SK-N-SH (cell line): ENCODE results near the gene TRMT112.

Source experiments
- EP300 ChIP-seq, 2 experiments: IDR thresholded peaks; 2 replicates each; pipeline versions ENCODE4 v1.4.0 to v1.6.1; 2012; ENCODE audit warnings: borderline replicate concordance in 1 of 2, low read depth in 1 of 2, low read length in 1 of 2
- EZH2phosphoT487 ChIP-seq: fragments of 200-600 bp; sonication (generic); IDR thresholded peaks from 2 replicates; pipeline ENCODE4 v1.6.1; 2017; ENCODE audit warnings: low read depth, mixed run types, mild to moderate bottlenecking, antibody characterized with exemption, moderate library complexity, borderline replicate concordance
- MEF2A ChIP-seq: IDR thresholded peaks from 2 replicates; pipeline ENCODE4 v1.4.0; 2012; ENCODE audit warnings: low read depth, borderline replicate concordance
- NFIC ChIP-seq: IDR thresholded peaks from 2 replicates; pipeline ENCODE4 v1.4.0; 2012; ENCODE audit warnings: borderline replicate concordance
- NRF1 ChIP-seq: IDR thresholded peaks from 2 replicates; pipeline ENCODE4 v1.6.1; 2012; ENCODE audit warnings: low read depth, mild to moderate bottlenecking, low read length
- POLR2AphosphoS5 ChIP-seq: IDR thresholded peaks from 2 replicates; pipeline ENCODE4 v1.6.1; 2012; ENCODE audit warnings: low read depth, low read length
- RAD21 ChIP-seq: IDR thresholded peaks from 2 replicates; pipeline ENCODE4 v1.6.1; 2012; ENCODE audit warnings: mild to moderate bottlenecking, low read length
- RCOR1 ChIP-seq: fragments of 150-350 bp; IDR thresholded peaks from 2 replicates; pipeline ENCODE4 v1.6.1; 2017; ENCODE audit warnings: antibody characterized with exemption, low read length
- RXRA ChIP-seq: IDR thresholded peaks from 2 replicates; pipeline ENCODE4 v1.4.0; 2012; ENCODE audit warnings: low read depth, mild to moderate bottlenecking, borderline replicate concordance
- YY1 ChIP-seq: IDR thresholded peaks from 2 replicates; pipeline ENCODE4 v1.4.0; 2012; ENCODE audit warnings: low read depth, mild to moderate bottlenecking
- TF ChIP-seq, protein P1 (sequence below): fragments of 200-600 bp; sonication (generic); IDR thresholded peaks from 2 replicates; pipeline ENCODE4 v1.6.1; 2017; ENCODE audit warnings: antibody characterized with exemption, mild to moderate bottlenecking, moderate library complexity
- TF ChIP-seq, protein P2 (sequence below): fragments of 150-350 bp; IDR thresholded peaks from 2 replicates; pipeline ENCODE4 v1.6.1; 2017; ENCODE audit warnings: antibody characterized with exemption, low read length, low read depth, borderline replicate concordance
- TF ChIP-seq, protein P3 (sequence below): IDR thresholded peaks from 2 replicates; pipeline ENCODE4 v1.6.1; 2012; ENCODE audit warnings: mild to moderate bottlenecking, low read depth, low read length, moderate library complexity

DNA sequence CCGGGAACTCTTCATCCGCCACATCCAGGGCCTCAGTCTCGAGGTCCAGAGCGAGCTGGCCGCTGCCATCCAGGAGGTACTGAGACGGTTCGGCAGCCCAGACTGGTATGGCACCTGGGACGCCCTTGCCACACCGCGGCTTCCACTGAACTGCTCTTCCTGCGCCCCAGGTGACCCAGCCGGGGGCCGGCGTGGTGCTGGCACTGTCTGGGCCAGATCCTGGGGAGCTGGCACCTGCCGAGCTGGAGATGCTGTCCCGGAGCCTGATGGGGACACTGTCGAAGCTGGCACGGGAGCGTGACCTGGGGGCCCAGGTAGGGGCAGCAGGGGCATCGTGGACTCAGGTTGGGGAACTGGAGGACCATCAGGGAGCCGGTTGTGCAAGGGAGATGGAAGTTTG is 24.1 kb upstream of the TRMT112 start:
- TF ChIP-seq, protein P1, sequence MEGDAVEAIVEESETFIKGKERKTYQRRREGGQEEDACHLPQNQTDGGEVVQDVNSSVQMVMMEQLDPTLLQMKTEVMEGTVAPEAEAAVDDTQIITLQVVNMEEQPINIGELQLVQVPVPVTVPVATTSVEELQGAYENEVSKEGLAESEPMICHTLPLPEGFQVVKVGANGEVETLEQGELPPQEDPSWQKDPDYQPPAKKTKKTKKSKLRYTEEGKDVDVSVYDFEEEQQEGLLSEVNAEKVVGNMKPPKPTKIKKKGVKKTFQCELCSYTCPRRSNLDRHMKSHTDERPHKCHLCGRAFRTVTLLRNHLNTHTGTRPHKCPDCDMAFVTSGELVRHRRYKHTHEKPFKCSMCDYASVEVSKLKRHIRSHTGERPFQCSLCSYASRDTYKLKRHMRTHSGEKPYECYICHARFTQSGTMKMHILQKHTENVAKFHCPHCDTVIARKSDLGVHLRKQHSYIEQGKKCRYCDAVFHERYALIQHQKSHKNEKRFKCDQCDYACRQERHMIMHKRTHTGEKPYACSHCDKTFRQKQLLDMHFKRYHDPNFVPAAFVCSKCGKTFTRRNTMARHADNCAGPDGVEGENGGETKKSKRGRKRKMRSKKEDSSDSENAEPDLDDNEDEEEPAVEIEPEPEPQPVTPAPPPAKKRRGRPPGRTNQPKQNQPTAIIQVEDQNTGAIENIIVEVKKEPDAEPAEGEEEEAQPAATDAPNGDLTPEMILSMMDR = no peak
- no peak for TF ChIP-seq NRF1
- TF ChIP-seq, protein P2, sequence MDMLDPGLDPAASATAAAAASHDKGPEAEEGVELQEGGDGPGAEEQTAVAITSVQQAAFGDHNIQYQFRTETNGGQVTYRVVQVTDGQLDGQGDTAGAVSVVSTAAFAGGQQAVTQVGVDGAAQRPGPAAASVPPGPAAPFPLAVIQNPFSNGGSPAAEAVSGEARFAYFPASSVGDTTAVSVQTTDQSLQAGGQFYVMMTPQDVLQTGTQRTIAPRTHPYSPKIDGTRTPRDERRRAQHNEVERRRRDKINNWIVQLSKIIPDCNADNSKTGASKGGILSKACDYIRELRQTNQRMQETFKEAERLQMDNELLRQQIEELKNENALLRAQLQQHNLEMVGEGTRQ = no peak
- no peak for TF ChIP-seq MEF2A
- TF ChIP-seq RAD21 = no peak
- no peak for TF ChIP-seq YY1
- TF ChIP-seq, protein P3, sequence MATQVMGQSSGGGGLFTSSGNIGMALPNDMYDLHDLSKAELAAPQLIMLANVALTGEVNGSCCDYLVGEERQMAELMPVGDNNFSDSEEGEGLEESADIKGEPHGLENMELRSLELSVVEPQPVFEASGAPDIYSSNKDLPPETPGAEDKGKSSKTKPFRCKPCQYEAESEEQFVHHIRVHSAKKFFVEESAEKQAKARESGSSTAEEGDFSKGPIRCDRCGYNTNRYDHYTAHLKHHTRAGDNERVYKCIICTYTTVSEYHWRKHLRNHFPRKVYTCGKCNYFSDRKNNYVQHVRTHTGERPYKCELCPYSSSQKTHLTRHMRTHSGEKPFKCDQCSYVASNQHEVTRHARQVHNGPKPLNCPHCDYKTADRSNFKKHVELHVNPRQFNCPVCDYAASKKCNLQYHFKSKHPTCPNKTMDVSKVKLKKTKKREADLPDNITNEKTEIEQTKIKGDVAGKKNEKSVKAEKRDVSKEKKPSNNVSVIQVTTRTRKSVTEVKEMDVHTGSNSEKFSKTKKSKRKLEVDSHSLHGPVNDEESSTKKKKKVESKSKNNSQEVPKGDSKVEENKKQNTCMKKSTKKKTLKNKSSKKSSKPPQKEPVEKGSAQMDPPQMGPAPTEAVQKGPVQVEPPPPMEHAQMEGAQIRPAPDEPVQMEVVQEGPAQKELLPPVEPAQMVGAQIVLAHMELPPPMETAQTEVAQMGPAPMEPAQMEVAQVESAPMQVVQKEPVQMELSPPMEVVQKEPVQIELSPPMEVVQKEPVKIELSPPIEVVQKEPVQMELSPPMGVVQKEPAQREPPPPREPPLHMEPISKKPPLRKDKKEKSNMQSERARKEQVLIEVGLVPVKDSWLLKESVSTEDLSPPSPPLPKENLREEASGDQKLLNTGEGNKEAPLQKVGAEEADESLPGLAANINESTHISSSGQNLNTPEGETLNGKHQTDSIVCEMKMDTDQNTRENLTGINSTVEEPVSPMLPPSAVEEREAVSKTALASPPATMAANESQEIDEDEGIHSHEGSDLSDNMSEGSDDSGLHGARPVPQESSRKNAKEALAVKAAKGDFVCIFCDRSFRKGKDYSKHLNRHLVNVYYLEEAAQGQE = no peak
- no peak for TF ChIP-seq POLR2AphosphoS5
- TF ChIP-seq EZH2phosphoT487 = no peak
- no peak for TF ChIP-seq RXRA
- no peak for TF ChIP-seq EP300 (IDR thresholded peaks at IDR 0.05; ENCODE audit: borderline replicate concordance in 1 of 2, low read depth in 1 of 2, low read length in 1 of 2)
- TF ChIP-seq RCOR1 = no peak
- TF ChIP-seq NFIC = no peak
